ENCODE measurements around the gene RNASE12. TPM values are rescaled to one million over a fixed set of nuclear protein-coding genes. Genes with fewer than 3 reads are reported as not detected.
A peak's percentile ranks its signal among the peaks of the same experiment; 100 is the strongest.
"Not testable (repeated sequence)": the region's sequence is repeated elsewhere in the genome, so short reads cannot be mapped to it uniquely, and the experiment has no call there.

Gene RNASE12
- total RNA-seq, 1 donor from 2014 or later, result not detected

DNA sequence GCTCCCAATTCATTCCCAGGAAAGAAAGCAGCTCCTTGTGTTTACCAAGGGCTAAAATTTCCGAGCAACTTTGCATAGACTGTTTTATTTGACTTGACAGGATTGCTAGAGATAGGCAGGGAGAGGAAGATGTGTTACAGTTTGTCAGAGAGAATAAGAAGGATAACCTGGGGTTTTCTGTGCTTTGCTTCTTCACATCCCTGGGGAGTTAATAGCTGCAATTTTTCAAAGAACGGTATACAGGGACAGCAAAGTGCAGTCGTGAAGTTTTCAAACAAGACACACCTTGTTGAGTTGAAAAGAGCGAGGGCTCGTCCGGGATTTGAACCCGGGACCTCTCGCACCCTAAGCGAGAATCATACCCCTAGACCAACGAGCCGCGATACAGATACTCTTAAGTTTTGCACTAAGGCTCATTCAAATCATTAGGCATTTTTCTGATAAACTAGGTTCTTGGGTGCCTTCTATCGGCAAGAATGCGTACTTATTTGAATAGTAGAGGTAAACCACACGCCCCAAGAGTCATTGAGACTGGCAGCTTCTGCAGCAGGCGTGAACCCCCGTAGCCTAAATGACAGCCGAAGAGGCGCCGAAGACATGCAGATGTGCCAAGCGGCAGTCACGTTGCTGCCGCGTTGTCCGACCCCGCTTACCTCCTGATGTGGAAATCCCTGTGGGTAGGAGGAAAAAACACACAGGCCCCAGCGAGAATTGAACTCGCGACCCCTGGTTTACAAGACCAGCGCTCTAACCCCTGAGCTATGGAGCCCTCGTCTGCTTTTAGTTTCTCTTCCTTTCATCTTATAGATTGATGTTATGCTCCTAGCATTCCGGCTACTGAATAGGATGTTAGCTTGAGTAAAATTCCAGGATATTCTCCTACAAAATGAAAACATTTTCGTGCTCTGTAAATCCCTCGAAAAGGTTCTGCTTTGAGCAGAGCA, 22.2 kb upstream of the RNASE12 start:
- peak; percentile 95 for DNase-seq

DNA sequence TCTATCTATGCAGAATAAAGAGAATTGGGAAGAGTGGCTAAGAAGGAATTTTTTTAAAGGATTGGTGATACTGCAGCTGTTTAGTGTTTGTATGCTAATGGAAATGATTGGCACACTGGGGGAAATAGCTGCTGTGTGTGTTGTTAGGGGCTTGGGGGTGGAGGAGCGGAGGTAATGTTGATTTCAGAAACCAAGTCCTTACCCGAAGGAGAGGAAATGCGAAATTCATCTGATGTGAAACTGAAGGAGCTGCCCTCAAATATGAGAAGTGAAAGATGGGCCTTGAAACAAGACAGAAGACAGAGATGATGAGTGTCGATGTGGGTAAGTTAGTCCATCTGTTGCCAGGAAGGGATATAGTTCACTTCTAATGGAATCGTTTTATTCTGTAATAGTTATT, 21.2 kb upstream of the RNASE12 start:
- DNase-seq, result no peak

GRCh38 chr14:20611277-20611676, 20.1 kb upstream of the RNASE12 start:
- DNase-seq, result no peak

DNA sequence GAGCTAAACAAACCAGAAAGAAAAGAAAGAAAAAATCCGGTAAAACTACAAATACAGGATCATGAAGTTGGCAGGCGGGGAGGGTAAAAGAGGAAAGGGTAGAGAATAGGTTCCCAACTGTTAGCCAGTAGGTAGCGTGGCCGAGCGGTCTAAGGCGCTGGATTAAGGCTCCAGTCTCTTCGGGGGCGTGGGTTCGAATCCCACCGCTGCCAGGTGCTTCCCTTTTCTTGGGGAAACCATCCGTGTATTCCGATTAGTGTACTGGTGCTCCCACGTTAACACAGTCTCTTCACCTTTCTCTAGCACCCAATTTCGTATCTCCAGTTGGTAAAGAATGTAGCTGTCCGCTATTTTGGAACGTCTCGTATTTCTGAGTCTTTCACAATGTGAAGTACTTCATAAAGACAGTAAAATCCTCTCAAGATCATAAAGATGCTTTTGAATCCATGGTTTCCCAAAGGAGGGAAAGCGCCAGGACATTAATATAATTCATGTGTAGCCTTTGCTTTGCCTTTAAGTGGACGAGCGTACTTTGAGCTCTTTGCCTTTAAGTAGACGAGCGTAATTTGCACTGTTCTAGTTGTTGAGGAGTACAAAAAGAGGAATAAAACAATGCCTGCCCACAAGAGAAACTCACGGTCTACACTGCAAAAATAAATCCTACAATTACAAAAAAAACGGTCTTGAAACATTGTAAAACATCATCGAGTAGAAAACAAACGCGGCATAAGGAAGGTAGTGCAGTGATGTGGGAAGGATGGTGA, 19.0 kb upstream of the RNASE12 start:
- DNase-seq, result peak; percentile 77

GRCh38 chr14:20609215-20610001, 18.2 kb upstream of the RNASE12 start:
- peak; percentile 90 for DNase-seq

- DNase-seq, result no peak
Measured at GRCh38 chr14:20608383-20609110, 17.4 kb upstream of the RNASE12 start.

GRCh38 chr14:20607617-20608016, 16.4 kb upstream of the RNASE12 start:
- no peak for DNase-seq

DNA sequence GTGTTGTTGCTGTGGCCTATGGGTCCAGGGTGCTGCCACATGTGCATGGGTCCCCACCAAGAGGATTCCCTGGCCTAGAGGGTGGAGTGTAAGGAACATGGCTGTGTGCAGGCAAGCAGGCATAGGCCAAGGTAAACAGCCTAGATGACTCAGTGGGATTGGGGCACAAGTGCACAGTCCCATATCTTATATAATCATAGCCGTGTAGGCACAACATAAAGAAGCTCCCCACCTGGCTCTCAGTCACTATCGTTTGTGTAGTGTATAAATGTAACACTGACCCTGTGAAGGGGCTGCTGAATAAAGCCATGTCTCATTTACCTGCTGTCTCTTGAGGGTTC, 15.7 kb upstream of the RNASE12 start:
- no peak for DNase-seq

DNA sequence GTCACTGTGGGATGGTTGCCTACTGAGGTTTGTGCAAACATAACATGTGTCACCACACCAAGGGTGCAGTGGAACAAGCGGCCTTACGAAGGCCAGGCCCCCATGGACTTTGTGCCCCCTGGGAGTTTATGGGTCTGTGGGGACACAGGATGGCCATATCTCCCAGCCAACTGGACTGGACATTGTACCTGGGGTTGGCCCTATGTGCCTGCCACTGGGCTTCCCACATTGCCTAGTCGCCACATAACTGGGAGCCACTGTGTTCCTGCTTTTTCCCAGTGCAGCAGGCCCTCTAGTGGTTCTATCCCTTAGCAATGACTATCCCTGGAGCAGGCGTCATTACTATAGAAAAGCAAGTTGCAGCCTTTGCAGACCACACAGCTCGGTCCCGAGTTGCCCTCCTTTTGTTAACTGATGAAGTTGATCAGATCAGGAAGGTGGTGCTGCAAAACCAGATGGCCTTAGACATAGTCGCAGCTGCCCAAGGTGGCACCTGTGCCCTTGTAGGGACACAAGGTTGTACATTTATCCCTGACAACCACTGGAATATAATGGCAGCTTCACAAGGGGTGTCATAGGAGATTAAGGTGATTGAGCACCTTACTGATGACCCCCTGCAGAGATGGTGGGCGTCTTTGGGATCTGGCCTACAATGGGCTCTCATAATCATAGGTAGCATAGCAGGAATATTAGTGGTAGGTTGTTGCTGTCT, 15.2 kb upstream of the RNASE12 start:
- peak; percentile 83 for DNase-seq

GRCh38 chr14:20603813-20604690, 12.9 kb upstream of the RNASE12 start:
- no peak for DNase-seq

GRCh38 chr14:20602583-20602982, 11.4 kb upstream of the RNASE12 start:
- no peak for DNase-seq

DNA sequence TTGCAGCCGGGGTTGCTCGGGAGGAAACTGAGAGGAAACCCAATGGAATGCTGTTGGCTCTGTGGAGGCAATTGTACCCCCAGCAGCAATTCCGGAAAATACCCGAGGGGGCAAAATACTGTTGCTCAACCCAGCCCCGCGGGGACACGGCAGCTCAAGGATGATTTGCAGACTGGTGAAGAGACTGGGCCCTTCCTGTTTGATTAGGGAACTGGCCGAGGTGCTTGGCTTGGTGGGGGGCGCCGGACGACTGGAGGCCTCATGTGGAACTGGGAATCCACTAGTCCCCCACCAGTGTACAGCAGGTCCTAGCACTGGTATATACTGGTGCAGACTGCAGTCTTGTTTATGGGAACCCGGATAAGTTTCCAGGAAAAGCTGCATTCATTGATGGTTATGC, 10.3 kb upstream of the RNASE12 start:
- no peak for DNase-seq

DNA sequence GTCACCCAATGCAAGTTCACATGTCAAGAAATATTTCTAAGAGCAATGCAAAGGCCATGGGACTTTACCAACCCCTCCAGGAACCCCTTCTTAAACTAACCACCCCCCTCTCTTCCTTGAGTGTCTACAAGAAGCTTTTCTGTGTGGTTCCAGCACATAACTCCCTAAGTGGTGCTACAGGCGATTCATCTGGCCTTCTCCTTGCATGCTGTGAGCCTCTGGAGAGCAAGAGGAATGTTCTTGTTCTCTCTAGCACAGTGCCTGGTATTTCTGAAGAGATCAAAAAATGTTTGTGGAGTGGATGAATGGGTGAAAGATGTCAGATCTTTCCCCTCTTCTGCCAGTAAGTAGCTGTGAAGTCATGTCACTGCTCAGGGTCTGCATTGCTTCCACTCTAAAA, 5.9 kb upstream of the RNASE12 start:
- DNase-seq, result no peak

DNA sequence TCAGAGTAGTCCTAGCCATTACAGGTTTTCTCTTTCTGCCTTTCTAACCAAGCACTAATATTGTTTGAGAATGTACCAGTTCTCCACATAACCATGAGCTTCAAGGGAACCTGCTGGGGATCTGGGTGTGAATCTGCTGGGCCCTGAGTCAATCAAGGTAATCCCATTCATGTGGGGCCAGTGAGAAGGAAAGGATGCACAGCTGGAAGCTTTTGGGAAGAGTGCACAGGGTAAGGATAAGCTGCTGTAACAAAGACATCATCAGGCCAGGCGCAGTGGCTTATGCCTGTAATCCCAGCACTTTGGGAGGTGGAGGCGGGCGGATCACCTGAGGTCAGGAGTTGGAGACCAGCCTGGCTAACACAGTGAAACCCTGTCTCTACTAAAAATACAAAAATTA, 4.5 kb upstream of the RNASE12 start:
- DNase-seq, result not testable (repeated sequence)

- DNase-seq, result no peak
Measured at GRCh38 chr14:20592574-20592973, 1.4 kb upstream of the RNASE12 start.

- DNase-seq, result no peak
Measured at GRCh38 chr14:20587489-20588154, 3.6 kb downstream of the RNASE12 start, which contains the start of gene RNASE11. Gene RNASE11 (minus strand): TSS chr14:20588001.

DNA sequence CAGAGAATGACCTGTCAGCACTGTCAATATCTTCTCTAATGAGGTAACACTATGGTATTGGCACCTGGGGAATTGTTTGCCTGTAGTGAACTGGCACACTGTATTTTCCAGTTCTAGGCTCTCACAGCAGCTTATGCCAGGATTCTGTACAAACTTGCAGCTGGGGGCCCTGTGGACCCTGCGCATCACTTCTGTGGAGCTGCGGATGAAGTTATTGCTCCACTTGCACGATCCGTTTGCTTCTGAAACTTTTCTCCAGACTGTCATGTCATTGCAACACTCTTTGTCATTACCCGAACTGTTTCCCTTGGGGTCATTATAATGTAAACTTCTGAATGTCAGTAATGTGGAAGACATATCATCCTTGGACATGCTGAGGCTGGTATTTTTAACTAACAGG, 7.3 kb downstream of the RNASE12 start:
- DNase-seq, result no peak

DNA sequence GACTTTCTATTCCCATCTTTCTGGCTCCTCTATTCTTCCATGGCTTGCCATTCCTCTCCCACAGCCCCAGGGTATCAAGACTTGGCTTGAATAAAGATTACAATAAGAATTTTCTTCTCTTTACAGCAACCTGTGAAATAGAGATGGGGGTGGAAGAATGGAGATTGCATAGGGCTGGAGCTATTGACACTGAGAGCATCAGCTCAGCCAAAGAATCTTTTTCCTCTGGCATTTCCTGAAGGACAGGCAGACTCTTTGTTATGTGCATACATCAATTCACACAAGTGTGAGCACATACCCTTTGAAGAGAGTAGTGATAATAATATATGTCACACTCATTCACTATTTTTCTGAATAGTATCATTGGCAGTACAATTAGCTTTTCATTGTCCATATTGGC, 8.0 kb downstream of the RNASE12 start:
- DNase-seq, result no peak

DNA sequence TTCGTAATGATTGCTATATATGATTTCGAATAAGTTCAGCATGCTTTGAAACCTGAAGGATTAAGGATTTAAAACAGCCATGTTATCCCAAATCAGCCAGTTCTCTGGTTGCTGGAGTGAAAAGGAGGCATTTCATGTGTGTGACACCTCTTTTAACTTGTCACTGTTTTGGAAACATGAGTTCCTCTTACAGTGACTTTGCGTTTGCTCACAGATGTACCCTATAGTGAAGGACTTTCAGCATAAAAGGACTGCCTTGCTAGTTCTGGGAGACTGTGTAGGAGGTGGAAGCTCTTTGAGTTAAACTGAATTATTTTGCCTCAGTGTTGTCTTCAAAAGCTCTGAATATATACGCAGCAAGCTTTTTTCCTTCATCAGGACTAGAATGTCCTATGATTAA, 10.9 kb downstream of the RNASE12 start:
- DNase-seq, result no peak

Data from dermis blood vessel endothelial cell (primary cell).